Karpas-422 (cell line): ENCODE results near the gene PARL. TPM values are rescaled to one million over a fixed set of nuclear protein-coding genes. Genes with fewer than 3 reads are reported as not detected.

Experiments
- DNase-seq: peaks from one replicate; pipeline ENCODE4 v3.0.0-alpha.2; 2015
- H2AFZ ChIP-seq: fragments of 200-600 bp; sonication (generic); 2 replicates; pipeline ENCODE4 v1.6.1; 2014; ENCODE audit warnings: antibody characterized with exemption, low read length, mixed read lengths
- H3K27ac ChIP-seq: fragments of 200-600 bp; sonication (generic); 2 replicates; pipeline ENCODE4 v1.5.1; 2014; ENCODE audit warnings: mild to moderate bottlenecking, low read length, moderate library complexity
- H3K27me3 ChIP-seq: fragments of 200-600 bp; sonication (generic); 2 replicates; pipeline ENCODE4 v1.6.1; 2014; ENCODE audit warnings: low read length, mixed read lengths
- H3K36me3 ChIP-seq: fragments of 200-600 bp; sonication (generic); 2 replicates; pipeline ENCODE4 v1.6.1; 2014; ENCODE audit warnings: low read length, mixed read lengths; ENCODE audit not compliant: insufficient read depth
- H3K4me1 ChIP-seq: fragments of 200-600 bp; sonication (generic); 2 replicates; pipeline ENCODE4 v1.6.1; 2014; ENCODE audit warnings: mild to moderate bottlenecking, low read length, mixed read lengths
- H3K4me2 ChIP-seq: fragments of 200-600 bp; sonication (generic); 2 replicates; pipeline ENCODE4 v1.6.1; 2014; ENCODE audit warnings: low read length, low read depth, mild to moderate bottlenecking; ENCODE audit not compliant: poor library complexity, severe bottlenecking
- H3K4me3 ChIP-seq: fragments of 200-600 bp; sonication (generic); 2 replicates; pipeline ENCODE4 v1.5.1; 2014; ENCODE audit warnings: mild to moderate bottlenecking, antibody characterized with exemption, low read length, mixed read lengths
- H3K79me2 ChIP-seq: fragments of 200-600 bp; sonication (generic); 2 replicates; pipeline ENCODE4 v1.6.1; 2014; ENCODE audit warnings: mild to moderate bottlenecking, low read length, mixed read lengths
- H3K9ac ChIP-seq: fragments of 200-600 bp; sonication (generic); 2 replicates; pipeline ENCODE4 v1.6.0; 2014; ENCODE audit warnings: low read length
- H3K9me2 ChIP-seq: fragments of 200-600 bp; sonication (generic), shearing (Covaris generic); replicated peaks from 2 replicates; pipeline ENCODE4 v1.6.0; 2014; ENCODE audit warnings: mild to moderate bottlenecking, low read length, moderate library complexity; ENCODE audit not compliant: insufficient read depth
- H3K9me3 ChIP-seq: fragments of 300-700, 200-600 bp; sonication (generic); 2 replicates; pipeline ENCODE4 v1.6.1; 2014; ENCODE audit warnings: low read length, mixed read lengths
- H4K20me1 ChIP-seq: fragments of 200-600 bp; sonication (generic); 2 replicates; pipeline ENCODE4 v1.6.1; 2014; ENCODE audit warnings: mild to moderate bottlenecking, antibody characterized with exemption, low read length, low read depth; ENCODE audit not compliant: insufficient read depth
- total RNA-seq: library from RNA; depleted of rRNA; stranded (reverse); fragments of >200 nt; shearing (Covaris generic); gene quantifications from 2 replicates; pipeline ENCODE4 v1.2.3, GENCODE V29; 2014; ENCODE audit warnings: low replicate concordance

PARL gene
- total RNA-seq, 1 experiment from 2014 or later: 48.8 TPM

DNA sequence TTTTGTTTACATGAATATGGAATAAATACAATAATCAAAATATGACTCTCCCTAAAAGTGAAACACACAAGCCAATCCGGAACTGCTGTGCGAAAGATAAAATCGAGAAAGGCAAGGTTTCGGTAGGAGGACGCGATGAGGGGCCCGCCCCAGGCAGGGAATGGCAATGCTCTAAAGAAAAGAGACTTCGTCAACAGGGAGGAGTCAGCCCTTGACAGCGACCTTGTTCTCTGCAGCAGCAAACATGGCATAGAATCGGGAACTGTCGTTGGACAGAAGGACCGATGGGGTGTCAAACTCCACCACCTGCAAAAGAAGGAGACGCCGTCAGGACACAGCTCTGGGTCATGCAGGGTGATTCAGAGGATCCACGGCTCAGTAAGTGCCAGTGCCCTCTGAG, 36.4 kb upstream of the PARL start:
- no peak for DNase-seq
- no peaks in the 10 kb centered on the region for H3K27me3 ChIP-seq
- H3K9ac ChIP-seq: no peak overlapping the region
- H2AFZ ChIP-seq: no peak overlapping the region
- peaks cover 30% of the 10 kb centered on the region for H3K36me3 ChIP-seq
- no peaks in the 10 kb centered on the region for H4K20me1 ChIP-seq
- no peak overlapping the region for H3K27ac ChIP-seq
- no peaks in the 10 kb centered on the region for H3K9me2 ChIP-seq
- no peak overlapping the region for H3K4me2 ChIP-seq
- H3K9me3 ChIP-seq: no peaks in the 10 kb centered on the region
- H3K79me2 ChIP-seq: no peaks in the 10 kb centered on the region
- H3K4me1 ChIP-seq: no peaks in the 10 kb centered on the region
- H3K4me3 ChIP-seq: no peak overlapping the region

GRCh38 chr3:183920416-183920815, 35.7 kb upstream of the PARL start:
- Histone ChIP-seq H3K9me3 (no peaks in the 10 kb centered on the region), H3K4me1 (peaks cover 2% of the 10 kb centered on the region), H3K27me3 (no peaks in the 10 kb centered on the region), H4K20me1 (no peaks in the 10 kb centered on the region), H3K4me2 (no peak overlapping the region), H3K36me3 (peaks cover 28% of the 10 kb centered on the region), H3K27ac (no peak overlapping the region), H2AFZ (no peak overlapping the region), H3K9me2 (no peaks in the 10 kb centered on the region), H3K9ac (no peak overlapping the region), H3K4me3 (no peak overlapping the region), H3K79me2 (no peaks in the 10 kb centered on the region)
- DNase-seq: no peak

DNA sequence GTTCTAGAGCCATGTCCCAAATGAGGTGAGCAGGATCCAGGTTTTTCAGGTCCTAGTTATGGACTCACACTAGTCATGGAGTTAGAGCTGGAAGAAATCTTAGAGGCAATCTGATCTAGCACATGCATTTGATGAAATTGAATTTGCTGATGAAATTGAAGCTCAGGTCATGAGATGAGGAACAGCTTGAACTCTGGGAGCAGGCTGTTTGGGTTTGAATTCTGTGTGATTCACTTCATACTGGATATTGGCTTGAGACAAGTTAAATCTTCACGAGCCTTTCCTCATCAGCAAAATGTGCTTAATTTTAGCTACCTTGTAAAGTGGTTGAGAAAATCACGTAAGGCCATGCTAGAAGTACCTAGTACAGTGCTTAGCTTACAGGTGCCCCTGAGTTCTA, 33.5 kb upstream of the PARL start:
- H3K4me1 ChIP-seq: peaks cover 7% of the 10 kb centered on the region
- DNase-seq: no peak
- H3K79me2 ChIP-seq: no peaks in the 10 kb centered on the region
- H3K9ac ChIP-seq: no peak overlapping the region
- H3K9me2 ChIP-seq: no peaks in the 10 kb centered on the region
- no peak overlapping the region for H2AFZ ChIP-seq
- no peak overlapping the region for H3K27ac ChIP-seq
- no peaks in the 10 kb centered on the region for H3K27me3 ChIP-seq
- H4K20me1 ChIP-seq: no peaks in the 10 kb centered on the region
- no peaks in the 10 kb centered on the region for H3K9me3 ChIP-seq
- peaks cover 19% of the 10 kb centered on the region for H3K36me3 ChIP-seq
- no peak overlapping the region for H3K4me2 ChIP-seq
- H3K4me3 ChIP-seq: no peak overlapping the region

- H3K27me3 ChIP-seq: no peaks in the 10 kb centered on the region
- no peaks in the 10 kb centered on the region for H4K20me1 ChIP-seq
- no peak overlapping the region for H3K27ac ChIP-seq
- H3K4me3 ChIP-seq: no peak overlapping the region
- no peak overlapping the region for H2AFZ ChIP-seq
- H3K9me2 ChIP-seq: no peaks in the 10 kb centered on the region
- H3K9ac ChIP-seq: no peak overlapping the region
- H3K4me2 ChIP-seq: no peak overlapping the region
- H3K36me3 ChIP-seq: peaks cover 18% of the 10 kb centered on the region
- no peak for DNase-seq
- H3K4me1 ChIP-seq: peaks cover 7% of the 10 kb centered on the region
- no peaks in the 10 kb centered on the region for H3K9me3 ChIP-seq
- H3K79me2 ChIP-seq: no peaks in the 10 kb centered on the region
Observed at GRCh38 chr3:183917776-183918175, 33.1 kb upstream of the PARL start.

DNA sequence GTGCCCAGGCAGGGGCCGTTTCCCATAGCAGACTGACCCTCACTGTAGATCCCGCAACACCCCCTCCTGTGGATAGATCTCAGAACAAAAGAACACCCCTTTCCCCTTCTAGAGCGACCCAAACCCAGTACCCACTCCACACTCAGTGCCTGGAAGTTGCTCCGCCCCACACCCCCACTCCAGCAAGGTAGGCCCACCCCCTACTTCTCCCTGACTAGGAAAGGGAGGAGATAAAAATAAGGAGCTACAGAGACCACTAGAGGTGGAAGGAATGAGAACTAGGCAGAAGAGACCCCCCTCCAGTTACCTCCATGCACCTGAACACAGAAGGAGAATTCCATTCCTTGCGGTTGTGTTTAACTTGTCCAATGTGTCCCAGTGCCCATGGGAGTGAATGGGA, 30.2 kb upstream of the PARL start:
- H3K4me2 ChIP-seq: no peak overlapping the region

DNA sequence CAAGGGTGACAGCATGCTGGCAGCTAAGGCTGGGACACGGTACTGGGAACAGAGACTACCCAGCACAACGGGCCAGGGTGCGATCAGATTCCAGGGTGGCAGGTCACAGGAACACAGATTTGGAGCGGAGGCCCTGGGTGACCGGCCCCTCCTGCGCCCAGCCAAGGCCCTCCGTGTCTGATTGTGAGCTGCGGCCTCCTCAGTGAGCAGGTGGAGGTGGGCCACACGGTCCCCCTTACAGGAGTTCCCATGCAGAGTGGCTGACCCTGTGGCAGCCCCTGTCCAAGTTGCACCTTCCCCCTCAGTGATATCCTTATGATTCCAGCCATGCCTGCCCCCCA, 28.9 kb upstream of the PARL start:
- no peaks in the 10 kb centered on the region for H3K9me3 ChIP-seq
- DNase-seq: no peak
- H3K27me3 ChIP-seq: no peaks in the 10 kb centered on the region
- H3K4me3 ChIP-seq: no peak overlapping the region
- H4K20me1 ChIP-seq: no peaks in the 10 kb centered on the region
- H3K36me3 ChIP-seq: no peaks in the 10 kb centered on the region
- H3K4me2 ChIP-seq: no peak overlapping the region
- H3K9ac ChIP-seq: no peak overlapping the region
- no peak overlapping the region for H2AFZ ChIP-seq
- H3K27ac ChIP-seq: no peak overlapping the region
- no peaks in the 10 kb centered on the region for H3K79me2 ChIP-seq
- H3K4me1 ChIP-seq: peaks cover 7% of the 10 kb centered on the region
- H3K9me2 ChIP-seq: no peaks in the 10 kb centered on the region

More for the DNA sequence above, 30.2 kb upstream of the PARL start:
- Histone ChIP-seq H3K27ac (no peak overlapping the region), H3K4me3 (no peak overlapping the region), H3K9me2 (no peaks in the 10 kb centered on the region), H3K9me3 (no peaks in the 10 kb centered on the region), H2AFZ (no peak overlapping the region), H3K79me2 (no peaks in the 10 kb centered on the region), H3K9ac (no peak overlapping the region), H3K36me3 (peaks cover 4% of the 10 kb centered on the region; the same call in 1 of the 2 replicates), H4K20me1 (no peaks in the 10 kb centered on the region), H3K27me3 (no peaks in the 10 kb centered on the region), H3K4me1 (peaks cover 7% of the 10 kb centered on the region)
- DNase-seq: no peak

DNA sequence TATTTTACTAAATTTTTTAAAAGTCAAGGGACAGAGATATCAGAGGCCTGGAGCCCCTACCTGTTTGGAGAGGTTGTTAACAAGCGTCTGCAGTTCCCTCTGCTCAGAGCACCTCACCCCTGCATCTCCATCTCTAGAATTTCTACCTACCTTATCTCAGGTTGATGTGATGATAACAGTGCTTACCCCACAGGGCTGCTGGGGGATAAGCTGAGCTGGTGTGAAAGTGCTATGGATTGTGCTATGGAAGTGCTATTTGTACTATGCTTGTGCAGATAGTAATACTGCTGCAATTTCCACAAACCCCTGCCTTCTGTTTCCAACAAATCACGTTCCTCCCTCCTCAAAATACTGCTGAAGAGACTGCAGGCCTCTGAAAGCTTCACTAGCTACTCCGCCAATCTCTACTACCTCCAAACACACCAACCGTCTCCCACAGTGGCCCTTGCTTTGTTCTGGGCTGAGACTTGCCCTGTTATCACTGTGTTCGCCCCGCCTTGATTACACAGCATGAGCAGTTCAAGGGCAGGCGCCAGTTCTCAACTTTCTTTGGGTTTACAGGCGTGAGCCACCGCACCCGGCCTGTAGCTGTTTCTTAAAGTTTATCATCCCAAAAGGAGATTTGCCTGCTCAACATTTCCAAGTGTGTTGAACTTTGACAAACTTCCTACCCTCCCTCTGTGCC, 28.4 kb upstream of the PARL start:
- H4K20me1 ChIP-seq: no peaks in the 10 kb centered on the region
- H3K4me3 ChIP-seq: no peak overlapping the region
- H3K27ac ChIP-seq: no peak overlapping the region
- H2AFZ ChIP-seq: no peak overlapping the region
- DNase-seq: no peak
- no peak overlapping the region for H3K4me2 ChIP-seq
- no peak overlapping the region for H3K9ac ChIP-seq
- H3K9me2 ChIP-seq: no peaks in the 10 kb centered on the region
- H3K27me3 ChIP-seq: no peaks in the 10 kb centered on the region
- H3K4me1 ChIP-seq: peaks cover 7% of the 10 kb centered on the region
- H3K9me3 ChIP-seq: no peaks in the 10 kb centered on the region
- no peaks in the 10 kb centered on the region for H3K36me3 ChIP-seq
- no peaks in the 10 kb centered on the region for H3K79me2 ChIP-seq

- Histone ChIP-seq H3K79me2 (no peaks in the 10 kb centered on the region), H3K36me3 (no peaks in the 10 kb centered on the region), H4K20me1 (no peaks in the 10 kb centered on the region), H3K27ac (no peak overlapping the region), H3K9me3 (no peaks in the 10 kb centered on the region), H3K4me2 (no peak overlapping the region), H2AFZ (no peak overlapping the region), H3K9ac (no peak overlapping the region), H3K27me3 (no peaks in the 10 kb centered on the region), H3K4me3 (no peak overlapping the region), H3K9me2 (no peaks in the 10 kb centered on the region), H3K4me1 (peaks cover 7% of the 10 kb centered on the region)
- no peak for DNase-seq
Observed at GRCh38 chr3:183911763-183912506, 27.3 kb upstream of the PARL start.
